H9 (cell line): Measurements from ENCODE around the gene FAM174B. TPM values are rescaled to one million over a fixed set of nuclear protein-coding genes. Genes with fewer than 3 reads are reported as not detected.

Source experiments
- DNase-seq: peaks from one replicate; pipeline ENCODE4 v3.0.0-alpha.2; 2017
- H2AFZ ChIP-seq: one replicate; pipeline ENCODE4 v1.6.1; 2013; ENCODE audit warnings: mild to moderate bottlenecking, low read length, control low read depth, moderate library complexity
- H2AK5ac ChIP-seq: 2 replicates; pipeline ENCODE4 v1.6.1; 2013; ENCODE audit warnings: low read length, control low read depth, mixed read lengths; ENCODE audit not compliant: insufficient read length
- H2BK120ac ChIP-seq: one replicate; pipeline ENCODE4 v1.6.1; 2013; ENCODE audit warnings: low read depth, mild to moderate bottlenecking, low read length, control low read depth, inconsistent platforms; ENCODE audit not compliant: poor library complexity, severe bottlenecking
- H2BK12ac ChIP-seq: 2 replicates; pipeline ENCODE4 v1.6.1; 2013; ENCODE audit warnings: low read length, control low read depth, mixed read lengths, low read depth; ENCODE audit not compliant: insufficient read length
- H2BK15ac ChIP-seq: 2 replicates; pipeline ENCODE4 v1.6.1; 2013; ENCODE audit warnings: low read depth, low read length, control low read depth
- H2BK20ac ChIP-seq: one replicate; pipeline ENCODE4 v1.6.1; 2013; ENCODE audit warnings: low read depth, mild to moderate bottlenecking, low read length, control low read depth, inconsistent platforms; ENCODE audit not compliant: poor library complexity, severe bottlenecking
- H2BK5ac ChIP-seq: 2 replicates; pipeline ENCODE4 v1.6.1; 2013; ENCODE audit warnings: low read length, control low read depth, mixed read lengths; ENCODE audit not compliant: insufficient read length
- H3K14ac ChIP-seq: 2 replicates; pipeline ENCODE4 v1.6.1; 2013; ENCODE audit warnings: low read length, control low read depth; ENCODE audit not compliant: insufficient read depth
- H3K18ac ChIP-seq: 2 replicates; pipeline ENCODE4 v1.6.1; 2013; ENCODE audit warnings: low read depth, mild to moderate bottlenecking, mixed read lengths, low read length, control low read depth; ENCODE audit not compliant: insufficient read length
- H3K23ac ChIP-seq: 2 replicates; pipeline ENCODE4 v1.6.1; 2013; ENCODE audit warnings: low read length, control low read depth, mixed read lengths, low read depth; ENCODE audit not compliant: insufficient read length
- H3K23me2 ChIP-seq: 2 replicates; pipeline ENCODE4 v1.6.1; 2013; ENCODE audit warnings: low read depth, mild to moderate bottlenecking, mixed read lengths, low read length, control low read depth; ENCODE audit not compliant: insufficient read length, poor library complexity, severe bottlenecking
- H3K27ac ChIP-seq: 2 replicates; pipeline ENCODE4 v1.5.1; 2013; ENCODE audit warnings: low read length, control low read depth, mixed read lengths, low read depth; ENCODE audit not compliant: insufficient read length
- H3K27me3 ChIP-seq: 2 replicates; pipeline ENCODE4 v1.6.1; 2013; ENCODE audit warnings: low read length, control low read depth, inconsistent platforms; ENCODE audit not compliant: insufficient read depth
- H3K4ac ChIP-seq: 2 replicates; pipeline ENCODE4 v1.6.1; 2013; ENCODE audit warnings: low read depth, mild to moderate bottlenecking, control low read depth, inconsistent platforms, low read length, moderate library complexity
- H3K4me1 ChIP-seq: 2 replicates; pipeline ENCODE4 v1.6.1; 2013; ENCODE audit warnings: low read length, control low read depth, inconsistent platforms; ENCODE audit not compliant: insufficient read depth
- H3K4me2 ChIP-seq: 2 replicates; pipeline ENCODE4 v1.6.1; 2013; ENCODE audit warnings: low read length, control low read depth, mixed read lengths; ENCODE audit not compliant: insufficient read length, insufficient read depth
- H3K56ac ChIP-seq: 2 replicates; pipeline ENCODE4 v1.6.1; 2013; ENCODE audit warnings: low read depth, mild to moderate bottlenecking, mixed read lengths, low read length, control low read depth; ENCODE audit not compliant: insufficient read length
- H3K79me1 ChIP-seq: 2 replicates; pipeline ENCODE4 v1.6.1; 2013; ENCODE audit warnings: low read depth, mild to moderate bottlenecking, moderate library complexity, low read length, control low read depth, inconsistent platforms; ENCODE audit not compliant: insufficient read depth, poor library complexity, severe bottlenecking
- H3K79me2 ChIP-seq: 2 replicates; pipeline ENCODE4 v1.6.1; 2013; ENCODE audit warnings: low read length, control low read depth, inconsistent platforms; ENCODE audit not compliant: insufficient read depth
- H3K9ac ChIP-seq: 2 replicates; pipeline ENCODE4 v1.6.1; 2013; ENCODE audit warnings: low read length, control low read depth, mixed read lengths; ENCODE audit not compliant: insufficient read length; ENCODE audit errors: extremely low read depth
- H3K9me3 ChIP-seq: one replicate; pipeline ENCODE4 v1.6.1; 2013; ENCODE audit warnings: low read depth, low read length, inconsistent platforms; ENCODE audit not compliant: control insufficient read depth
- H3T11ph ChIP-seq: one replicate; pipeline ENCODE4 v1.6.1; 2013; ENCODE audit warnings: mild to moderate bottlenecking, low read length, control low read depth, inconsistent platforms
- H4K20me1 ChIP-seq: one replicate; pipeline ENCODE4 v1.6.1; 2013; ENCODE audit not compliant: control insufficient read depth, insufficient read length, insufficient read depth
- H4K5ac ChIP-seq: 2 replicates; pipeline ENCODE4 v1.6.1; 2013; ENCODE audit warnings: low read depth, mild to moderate bottlenecking, mixed read lengths, low read length, control low read depth; ENCODE audit not compliant: insufficient read length
- H4K8ac ChIP-seq: replicated peaks from 2 replicates; pipeline ENCODE4 v1.6.1; 2013; ENCODE audit warnings: low read length, control low read depth, mixed read lengths, low read depth; ENCODE audit not compliant: insufficient read length
- H4K91ac ChIP-seq: 2 replicates; pipeline ENCODE4 v1.6.1; 2013; ENCODE audit warnings: low read depth, mild to moderate bottlenecking, moderate library complexity, mixed read lengths, low read length, control low read depth; ENCODE audit not compliant: insufficient read length
- H3K27ac Mint-ChIP-seq, 3 experiments: 2 replicates in 2 of 3; 3 replicates in 1 of 3; pipeline ENCODE4 v1.8.0; 2020 to 2021; ENCODE audit warnings: mixed read lengths in 3 of 3, mild to moderate bottlenecking in 1 of 3, moderate library complexity in 1 of 3
- H3K27me3 Mint-ChIP-seq: 2 replicates; pipeline ENCODE4 v1.8.0; 2021; ENCODE audit warnings: low read depth, mild to moderate bottlenecking, moderate library complexity, mixed read lengths
- H3K36me3 Mint-ChIP-seq, 3 experiments: 2 replicates in 2 of 3; 3 replicates in 1 of 3; pipeline ENCODE4 v1.8.0; 2020 to 2021; ENCODE audit warnings: low read depth in 3 of 3, mixed read lengths in 3 of 3; ENCODE audit not compliant: insufficient read depth in 1 of 3
- H3K4me1 Mint-ChIP-seq, 2 experiments: 2 replicates each; pipeline ENCODE4 v1.8.0; 2020; ENCODE audit warnings: mixed read lengths in 2 of 2
- H3K4me3 Mint-ChIP-seq, 2 experiments: 2 replicates in 1 of 2; 3 replicates in 1 of 2; pipeline ENCODE4 v1.8.0; 2020 to 2021; ENCODE audit warnings: mild to moderate bottlenecking in 2 of 2, mixed read lengths in 2 of 2, moderate library complexity in 1 of 2
- H3K9me3 Mint-ChIP-seq, 2 experiments: 2 replicates in 1 of 2; 3 replicates in 1 of 2; pipeline ENCODE4 v1.8.0; 2020; ENCODE audit warnings: mild to moderate bottlenecking in 2 of 2, mixed read lengths in 2 of 2, moderate library complexity in 1 of 2
- CTCF ChIP-seq: fragments of 200-600 bp; sonication (generic); conservative IDR thresholded peaks from 3 replicates; pipeline ENCODE4 v1.8.0; 2021; ENCODE audit warnings: antibody characterized with exemption, mild to moderate bottlenecking
- WGBS: extraction: QIAGEN DNeasy Blood & Tissue Kit; methylation state at CpG from one replicate; pipeline ENCODE4 v1.1.7; 2013; ENCODE audit warnings: missing lambda C conversion rate, low lambda C conversion rate, mixed read lengths; ENCODE audit not compliant: insufficient read length; ENCODE audit errors: extremely low coverage; 5-methylcytosine and 5-hydroxymethylcytosine counted together
- total RNA-seq: library from RNA; stranded (reverse); gene quantifications from 2 replicates; pipeline ENCODE4 v1.2.1, GENCODE V29; 2021

The FAM174B gene
- total RNA-seq, 1 experiment from 2014 or later, result 38.0 TPM

GRCh38 chr15:92627014-92627413, 28.6 kb downstream of the FAM174B start:
- no peak overlapping the region for H3K4ac ChIP-seq
- no peaks in the 10 kb centered on the region for H3K79me1 ChIP-seq
- H2BK20ac ChIP-seq, result no peak overlapping the region
- H3K4me1 ChIP-seq, result peaks cover 3% of the 10 kb centered on the region; the same call in 1 of the 2 replicates
- no peak overlapping the region for H2BK15ac ChIP-seq
- no peak overlapping the region for H3T11ph ChIP-seq
- H3K23ac ChIP-seq, result no peak overlapping the region
- no peaks in the 10 kb centered on the region for H3K27me3 Mint-ChIP-seq
- H2BK120ac ChIP-seq, result no peak overlapping the region
- no peak for DNase-seq
- no peak overlapping the region for H3K56ac ChIP-seq
- H3K4me2 ChIP-seq, result no peak overlapping the region
- no peak for TF ChIP-seq CTCF
- H4K20me1 ChIP-seq, result no peaks in the 10 kb centered on the region
- no peak overlapping the region for H2AK5ac ChIP-seq
- H2BK12ac ChIP-seq, result no peak overlapping the region
- H3K4me3 Mint-ChIP-seq, result no peak overlapping the region
- H4K91ac ChIP-seq, result no peak overlapping the region
- no peak overlapping the region for H4K5ac ChIP-seq
- no peaks in the 10 kb centered on the region for H3K9me3 ChIP-seq
- peaks cover 21 to 26% of the 10 kb centered on the region in 2 experiments for H3K4me1 Mint-ChIP-seq
- no peak overlapping the region for H2AFZ ChIP-seq
- H3K14ac ChIP-seq, result no peak overlapping the region
- no peak overlapping the region for H3K27ac ChIP-seq
- no peak overlapping the region for H3K27ac Mint-ChIP-seq
- no peak overlapping the region for H2BK5ac ChIP-seq
- peaks cover 5 to 6% of the 10 kb centered on the region in 2 experiments for H3K9me3 Mint-ChIP-seq
- no peak overlapping the region for H3K18ac ChIP-seq
- H4K8ac ChIP-seq, result no peak overlapping the region
- peaks cover 13 to 32% (median 17%) of the 10 kb centered on the region in 3 experiments; a peak in 6 of 7 replicates for H3K36me3 Mint-ChIP-seq
- H3K79me2 ChIP-seq, result no peaks in the 10 kb centered on the region
- H3K27me3 ChIP-seq, result no peaks in the 10 kb centered on the region
- H3K23me2 ChIP-seq, result no peaks in the 10 kb centered on the region
- H3K9ac ChIP-seq, result no peak overlapping the region
- no CpG with 5 or more reads among the region's 11 CpGs for WGBS
